ENCODE measurements around the gene KCNJ9.

- TF ChIP-seq SUZ12 (IDR thresholded peaks at IDR 0.05) (no peak), FOXM1 (IDR thresholded peaks at IDR 0.05; ENCODE audit: borderline replicate concordance) (no peak), FOXA1 (IDR thresholded peaks at IDR 0.05) (no peak), ARNT (IDR thresholded peaks at IDR 0.05) (no peak), TARDBP (IDR thresholded peaks at IDR 0.05) (no peak), ELF4 (IDR thresholded peaks at IDR 0.05) (no peak), SP1 (IDR thresholded peaks at IDR 0.05) (no peak), NFRKB (IDR thresholded peaks at IDR 0.05) (no peak), L3MBTL2 (conservative IDR thresholded peaks at IDR 0.05) (no peak), FOXK2 (IDR thresholded peaks at IDR 0.05) (no peak), PKNOX1 (IDR thresholded peaks at IDR 0.05) (no peak), ZNF384 (IDR thresholded peaks at IDR 0.05) (no peak), HDGF (IDR thresholded peaks at IDR 0.05; ENCODE audit: borderline replicate concordance) (no peak)
Observed at GRCh38 chr1:160064746-160065145, 16.6 kb upstream of the KCNJ9 start.

Data from HEK293T (cell line).